Keratinocyte (primary cell): Measurements from ENCODE around the gene KMT2D. TPM values are rescaled to one million over a fixed set of nuclear protein-coding genes. Genes with fewer than 3 reads are reported as not detected.

Experiments used
- DNase-seq: peaks from one replicate; pipeline ENCODE4 v3.0.0-alpha.2; 2011; ENCODE audit warnings: low read depth, missing footprints, low spot score
- FAIRE-seq: peaks from 2 replicates; lab custom pipeline; 2011; peaks lifted over from hg19 to GRCh38; lab: Jason Lieb, UNC
- H2AFZ ChIP-seq: 2 replicates; pipeline ENCODE4 v1.6.0; 2012; ENCODE audit warnings: low read length, control low read depth, inconsistent platforms; ENCODE audit not compliant: control insufficient read depth
- H3K27ac ChIP-seq: 2 replicates; pipeline ENCODE4 v1.5.1; 2011; ENCODE audit warnings: low read length; ENCODE audit not compliant: control insufficient read depth, insufficient read depth
- H3K27me3 ChIP-seq: 3 replicates; pipeline ENCODE4 v1.6.0; 2011; ENCODE audit warnings: low read length; ENCODE audit not compliant: control insufficient read depth, insufficient read depth; ENCODE audit errors: extremely low read depth
- H3K36me3 ChIP-seq, 2 experiments: 2 replicates in 1 of 2; 3 replicates in 1 of 2; pipeline ENCODE4 v1.5.1; 2011; ENCODE audit warnings: low read length in 2 of 2, mild to moderate bottlenecking in 1 of 2; ENCODE audit not compliant: control insufficient read depth in 2 of 2, insufficient read depth in 2 of 2; ENCODE audit errors: extremely low read depth in 1 of 2
- H3K4me1 ChIP-seq: 3 replicates; pipeline ENCODE4 v1.5.1; 2011; ENCODE audit warnings: low read length; ENCODE audit not compliant: control insufficient read depth, insufficient read depth; ENCODE audit errors: extremely low read depth
- H3K4me2 ChIP-seq: 3 replicates; pipeline ENCODE4 v1.6.0; 2011; ENCODE audit warnings: low read depth, low read length; ENCODE audit not compliant: control insufficient read depth, insufficient read depth; ENCODE audit errors: extremely low read depth
- H3K4me3 ChIP-seq, 3 experiments: fragments of 200-600 bp in 1 of 3; sonication (generic) in 1 of 3; 2 replicates in 2 of 3; 3 replicates in 1 of 3; pipeline ENCODE4 v1.5.1; 2011 to 2016; ENCODE audit warnings: low read length in 3 of 3, mild to moderate bottlenecking in 3 of 3, control low read depth in 2 of 3, inconsistent platforms in 1 of 3, low read depth in 1 of 3, mixed read lengths in 1 of 3, mixed run types in 1 of 3, moderate library complexity in 1 of 3; ENCODE audit not compliant: control insufficient read depth in 2 of 3, insufficient read depth in 2 of 3; ENCODE audit errors: extremely low read depth in 1 of 3
- H3K79me2 ChIP-seq: 2 replicates; pipeline ENCODE4 v1.6.0; 2012; ENCODE audit warnings: low read length; ENCODE audit not compliant: control insufficient read depth, insufficient read depth
- H3K9ac ChIP-seq: 3 replicates; pipeline ENCODE4 v1.6.0; 2011; ENCODE audit warnings: low read length; ENCODE audit not compliant: control insufficient read depth, insufficient read depth; ENCODE audit errors: extremely low read depth
- H3K9me1 ChIP-seq: 3 replicates; pipeline ENCODE4 v1.6.0; 2011; ENCODE audit warnings: low read length; ENCODE audit not compliant: control insufficient read depth, insufficient read depth; ENCODE audit errors: extremely low read depth
- H3K9me3 ChIP-seq: 2 replicates; pipeline ENCODE4 v1.5.1; 2012; ENCODE audit warnings: low read depth, low read length; ENCODE audit not compliant: control insufficient read depth
- H4K20me1 ChIP-seq: 3 replicates; pipeline ENCODE4 v1.6.0; 2011; ENCODE audit warnings: low read length; ENCODE audit not compliant: control insufficient read depth, insufficient read depth; ENCODE audit errors: extremely low read depth
- EZH2 ChIP-seq: IDR thresholded peaks from one replicate; pipeline ENCODE4 v1.6.1; 2012; ENCODE audit warnings: inconsistent platforms, mild to moderate bottlenecking, low read length, moderate library complexity
- dilution Hi-C: fragments of 300-500 bp; cut with MboI; formaldehyde crosslinking; loops from one replicate; pipeline ENCODE4 v1.7.0; 2020; ENCODE audit warnings: low sequenced_read_pairs; ENCODE audit not compliant: extremely low pct_ligation_motif_present
- polyA plus RNA-seq, 5 experiments: library from polyadenylated mRNA; depleted of rRNA in 3 of 5; stranded (reverse) in 3 of 5; stranded (forward) in 1 of 5; unstranded in 1 of 5; fragments of >200 nt; gene quantifications; 1 replicate in 1 of 5; 2 replicates in 3 of 5; 3 replicates in 1 of 5; pipeline versions ENCODE4 v1.2.1 to v1.2.3, GENCODE V29; 2011 to 2012; ENCODE audit warnings: missing spikeins in 2 of 5, low read depth in 1 of 5, low replicate concordance in 1 of 5
- TF ChIP-seq, protein P1 (sequence below), 3 experiments: IDR thresholded peaks in 1 of 3; conservative IDR thresholded peaks in 1 of 3; optimal IDR thresholded peaks in 1 of 3; 2 replicates in 2 of 3; 3 replicates in 1 of 3; pipeline versions ENCODE3 to v1.5.1; 2011; ENCODE audit warnings: low read length in 3 of 3, mild to moderate bottlenecking in 3 of 3, moderate library complexity in 2 of 3, control low read depth in 1 of 3, inconsistent platforms in 1 of 3; ENCODE audit not compliant: insufficient read depth in 2 of 3; ENCODE audit errors: extremely low read depth in 1 of 3

The KMT2D gene
- polyA plus RNA-seq, 1 donor (not counting 4 experiments of a cell fraction or from before 2014, with no cell fraction given), result 9.8 TPM

DNA sequence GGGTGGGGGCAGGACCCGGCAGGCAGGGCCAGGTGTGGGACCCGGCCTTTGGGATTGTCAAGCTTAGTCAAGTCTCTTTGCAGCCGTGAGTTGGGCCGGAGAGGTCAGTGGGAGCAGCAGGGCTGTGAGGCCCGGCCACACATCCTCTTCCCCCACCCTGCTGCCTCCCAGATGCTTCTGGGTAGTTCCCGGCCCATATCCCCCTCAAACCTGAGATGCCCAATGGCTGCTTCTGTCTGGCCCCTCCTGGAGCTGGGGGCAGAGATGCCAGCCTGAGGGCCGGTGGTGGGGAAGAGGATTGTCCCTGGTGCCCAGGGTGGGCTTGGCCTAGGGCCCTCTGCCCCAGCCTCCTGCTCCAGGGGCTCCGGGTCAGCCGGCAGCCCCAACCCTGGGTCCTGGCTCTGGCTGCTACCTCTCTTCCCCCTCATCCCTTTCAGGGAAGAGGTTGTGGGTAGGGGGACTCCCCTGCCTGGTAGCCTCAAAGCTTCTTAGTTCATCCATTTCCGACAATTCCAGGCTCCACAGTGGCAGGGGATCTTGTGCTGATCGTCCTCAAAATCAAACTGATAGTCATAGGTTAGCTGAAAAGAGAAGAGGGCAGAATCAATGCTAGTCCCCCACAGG is 39.2 kb downstream of the KMT2D start:
- H3K27me3 ChIP-seq, result no peaks in the 10 kb centered on the region
- H3K4me3 ChIP-seq, result no peak overlapping the region
- no peak overlapping the region for H3K27ac ChIP-seq
- H3K4me2 ChIP-seq, result no peak overlapping the region
- peaks cover 14 to 30% of the 10 kb centered on the region in 2 experiments for H3K36me3 ChIP-seq
- H2AFZ ChIP-seq, result no peak overlapping the region
- peaks cover 18% of the 10 kb centered on the region for H3K79me2 ChIP-seq
- H3K9me1 ChIP-seq, result no peaks in the 10 kb centered on the region
- FAIRE-seq (no peak), DNase-seq (no peak)
- no peaks in the 10 kb centered on the region for H3K9me3 ChIP-seq
- no peaks in the 10 kb centered on the region for H4K20me1 ChIP-seq
- H3K4me1 ChIP-seq, result peaks cover 3% of the 10 kb centered on the region
- dilution Hi-C loops, result no loop called here
- TF ChIP-seq, protein P1, sequence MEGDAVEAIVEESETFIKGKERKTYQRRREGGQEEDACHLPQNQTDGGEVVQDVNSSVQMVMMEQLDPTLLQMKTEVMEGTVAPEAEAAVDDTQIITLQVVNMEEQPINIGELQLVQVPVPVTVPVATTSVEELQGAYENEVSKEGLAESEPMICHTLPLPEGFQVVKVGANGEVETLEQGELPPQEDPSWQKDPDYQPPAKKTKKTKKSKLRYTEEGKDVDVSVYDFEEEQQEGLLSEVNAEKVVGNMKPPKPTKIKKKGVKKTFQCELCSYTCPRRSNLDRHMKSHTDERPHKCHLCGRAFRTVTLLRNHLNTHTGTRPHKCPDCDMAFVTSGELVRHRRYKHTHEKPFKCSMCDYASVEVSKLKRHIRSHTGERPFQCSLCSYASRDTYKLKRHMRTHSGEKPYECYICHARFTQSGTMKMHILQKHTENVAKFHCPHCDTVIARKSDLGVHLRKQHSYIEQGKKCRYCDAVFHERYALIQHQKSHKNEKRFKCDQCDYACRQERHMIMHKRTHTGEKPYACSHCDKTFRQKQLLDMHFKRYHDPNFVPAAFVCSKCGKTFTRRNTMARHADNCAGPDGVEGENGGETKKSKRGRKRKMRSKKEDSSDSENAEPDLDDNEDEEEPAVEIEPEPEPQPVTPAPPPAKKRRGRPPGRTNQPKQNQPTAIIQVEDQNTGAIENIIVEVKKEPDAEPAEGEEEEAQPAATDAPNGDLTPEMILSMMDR (optimal IDR thresholded peaks at IDR 0.05 in 1 of 3, IDR thresholded peaks at IDR 0.05 in 1 of 3, conservative IDR thresholded peaks at IDR 0.05 in 1 of 3; ENCODE audit: extremely low read depth in 1 of 3, insufficient read depth in 2 of 3, low read length in 3 of 3), result no peak
- no peak for TF ChIP-seq EZH2
- no peak overlapping the region for H3K9ac ChIP-seq

DNA sequence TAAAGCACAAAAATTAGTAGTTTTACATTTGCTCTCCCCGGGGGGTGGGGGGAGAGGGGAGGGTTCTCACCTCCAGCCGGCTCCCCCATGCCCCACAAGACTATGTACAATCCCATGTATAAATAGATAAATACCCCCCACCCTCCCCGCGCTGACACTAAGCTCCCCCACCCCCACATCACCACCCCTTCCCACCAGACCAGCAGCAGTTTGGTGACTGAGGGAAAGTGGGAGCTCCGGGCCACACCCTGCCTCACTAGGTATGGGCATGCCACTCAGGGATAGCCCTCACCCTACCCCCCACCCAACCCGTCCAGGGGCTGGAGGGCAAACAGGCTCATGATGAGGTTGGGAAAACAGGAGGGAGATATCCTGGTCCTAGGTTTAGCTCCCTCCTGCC is 40.2 kb downstream of the KMT2D start:
- Histone ChIP-seq H2AFZ (no peak overlapping the region), H3K36me3 (peaks cover 15 to 25% of the 10 kb centered on the region in 2 experiments)
- FAIRE-seq, result no peak

More for the DNA sequence above, 40.2 kb downstream of the KMT2D start:
- H3K9me1 ChIP-seq, result no peaks in the 10 kb centered on the region
- TF ChIP-seq, protein P1 (optimal IDR thresholded peaks at IDR 0.05 in 1 of 3, IDR thresholded peaks at IDR 0.05 in 1 of 3, conservative IDR thresholded peaks at IDR 0.05 in 1 of 3; ENCODE audit: extremely low read depth in 1 of 3, insufficient read depth in 2 of 3, low read length in 3 of 3), result no peak
- no peak for TF ChIP-seq EZH2
- dilution Hi-C loops, result no loop called here
- H3K4me3 ChIP-seq, result no peak overlapping the region
- H3K27ac ChIP-seq, result no peak overlapping the region
- no peak overlapping the region for H3K4me2 ChIP-seq
- no peaks in the 10 kb centered on the region for H3K27me3 ChIP-seq
- no peaks in the 10 kb centered on the region for H4K20me1 ChIP-seq
- peaks cover 3% of the 10 kb centered on the region for H3K4me1 ChIP-seq
- no peaks in the 10 kb centered on the region for H3K9me3 ChIP-seq
- peaks cover 26% of the 10 kb centered on the region for H3K79me2 ChIP-seq
- H3K9ac ChIP-seq, result no peak overlapping the region
- DNase-seq, result no peak
